GM11168 (cell line): Measurements from ENCODE around the gene OR52H1.
"Not testable (repeated sequence)": the region's sequence is repeated elsewhere in the genome, so short reads cannot be mapped to it uniquely, and the experiment has no call there.

ENCODE experiments used
- in situ Hi-C: fragments of 300-500 bp; cut with MboI; formaldehyde crosslinking; loops from one replicate; pipeline ENCODE4 v1.12.0; 2022; ENCODE audit warnings: low sequenced_read_pairs; ENCODE audit not compliant: unreplicated experiment

Gene OR52H1

DNA sequence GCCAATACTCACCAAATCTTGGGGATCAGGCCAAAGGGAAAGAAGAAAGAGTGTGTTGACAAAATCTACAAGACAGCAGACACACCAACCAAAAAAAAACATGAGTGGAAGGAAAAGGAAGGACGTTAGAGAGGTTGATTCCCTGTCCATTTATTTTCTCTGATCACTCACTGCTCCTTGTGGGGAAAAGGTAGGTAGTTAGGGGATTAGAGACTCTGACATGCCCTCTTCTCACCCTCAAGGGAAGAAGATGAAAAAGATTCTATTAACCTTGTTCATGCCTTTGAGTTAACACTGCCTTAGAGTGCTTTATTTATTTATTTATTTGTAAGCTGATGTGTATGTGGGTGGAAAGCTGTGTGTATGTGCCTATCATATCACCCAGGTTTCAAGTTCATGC lies at the start of gene OR52H1:
Gene OR52H1 (minus strand): TSS at position 101 of the 400 bp plus-strand sequence. CDS start 3,035 bp downstream, outside the sequence.
- in situ Hi-C loops, result no loop called here

DNA sequence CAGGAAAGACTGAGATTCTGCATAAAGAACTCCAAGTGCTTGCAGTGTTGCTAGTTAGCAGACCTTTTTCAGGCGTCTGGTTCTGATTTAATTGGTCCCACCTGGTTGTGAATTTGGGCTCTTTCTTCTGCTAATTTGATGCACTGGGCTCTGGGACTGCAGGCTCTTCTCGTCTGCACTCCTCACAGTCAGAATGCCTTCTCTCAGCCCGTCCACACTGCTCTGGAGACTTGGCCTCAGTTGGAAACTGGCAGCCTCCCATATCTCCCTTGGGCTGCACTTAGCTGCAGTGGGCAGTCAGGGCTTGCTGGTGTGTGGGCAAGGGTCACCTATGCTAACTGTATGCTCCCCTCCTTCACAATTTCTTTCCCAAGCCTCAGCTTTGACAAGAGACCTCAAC lies 49.6 kb upstream of the OR52H1 start:
- in situ Hi-C loops, result no loop called here

DNA sequence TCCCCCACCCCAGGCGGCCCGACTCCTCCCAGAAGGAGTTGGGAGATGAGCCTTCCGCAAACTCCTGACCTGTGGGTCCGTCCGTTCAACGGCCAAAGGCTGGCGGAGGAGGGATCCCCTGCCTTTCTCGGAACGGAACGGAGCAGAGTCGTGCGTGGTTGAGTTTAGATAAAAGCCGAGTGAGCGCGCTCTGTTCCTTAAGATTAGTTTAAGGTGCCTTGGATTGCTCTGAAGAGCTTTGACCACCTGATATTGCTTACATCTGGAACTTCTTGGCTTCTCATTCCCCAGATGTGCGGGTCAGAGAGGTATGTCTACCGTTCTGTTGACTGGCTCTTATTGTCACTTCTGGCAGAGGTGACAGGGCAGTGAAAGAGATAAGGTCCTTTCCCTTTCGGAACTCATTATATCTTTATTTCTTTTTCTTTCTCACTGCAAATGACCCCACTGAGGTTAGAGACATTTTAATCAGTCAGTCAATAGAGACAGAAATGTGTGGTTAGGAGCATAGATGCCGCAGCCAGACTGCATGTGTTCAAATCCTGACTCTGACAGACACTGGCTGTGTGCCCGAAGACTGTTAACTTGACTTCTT lies 48.4 kb upstream of the OR52H1 start, which contains the start of gene TRIM6:
Gene TRIM6 (plus strand): TSS at position 31 of the 595 bp plus-strand sequence. CDS start 261 bp downstream, at position 292.
- in situ Hi-C loops, result no loop called here

DNA sequence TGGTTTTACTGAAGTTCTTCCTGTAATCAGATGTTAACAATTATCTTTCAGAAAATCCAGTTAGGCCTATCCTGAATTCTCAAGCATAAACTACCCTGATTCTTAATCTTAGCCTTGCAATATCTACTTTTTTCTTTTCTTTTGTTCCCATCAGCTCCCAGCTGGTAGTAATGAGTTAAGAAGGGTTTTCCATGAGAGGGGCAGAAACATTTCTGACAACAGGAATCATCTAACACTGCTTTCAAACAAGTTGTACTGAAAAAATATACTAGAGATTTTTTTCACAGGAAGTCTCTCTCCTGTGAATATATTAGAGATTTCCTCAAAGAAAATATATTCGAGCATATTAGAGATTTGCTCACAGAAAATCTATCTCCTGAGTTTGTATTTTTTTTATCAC lies 44.8 kb upstream of the OR52H1 start:
- in situ Hi-C loops, result no loop called here

DNA sequence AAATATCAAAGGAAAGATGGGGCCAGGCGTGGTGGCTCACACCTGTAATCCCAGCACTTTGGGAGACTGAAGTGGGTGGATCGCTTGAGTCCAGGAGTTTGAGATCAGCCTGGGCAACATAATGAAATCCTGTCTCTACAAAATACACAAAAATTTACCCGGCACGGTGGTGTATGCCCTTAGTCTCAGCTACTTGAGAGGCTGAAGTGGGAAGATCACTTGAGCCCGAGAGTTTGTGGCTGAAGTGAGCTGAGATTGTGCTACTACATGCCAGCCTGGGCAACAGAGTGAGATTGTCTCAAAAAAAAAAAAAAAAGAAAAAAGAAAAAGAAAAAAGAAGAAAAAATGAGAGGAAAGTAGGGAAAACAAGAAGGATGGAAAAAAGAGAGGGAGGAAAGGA lies 44.3 kb upstream of the OR52H1 start:
- in situ Hi-C loops, result no loop called here

DNA sequence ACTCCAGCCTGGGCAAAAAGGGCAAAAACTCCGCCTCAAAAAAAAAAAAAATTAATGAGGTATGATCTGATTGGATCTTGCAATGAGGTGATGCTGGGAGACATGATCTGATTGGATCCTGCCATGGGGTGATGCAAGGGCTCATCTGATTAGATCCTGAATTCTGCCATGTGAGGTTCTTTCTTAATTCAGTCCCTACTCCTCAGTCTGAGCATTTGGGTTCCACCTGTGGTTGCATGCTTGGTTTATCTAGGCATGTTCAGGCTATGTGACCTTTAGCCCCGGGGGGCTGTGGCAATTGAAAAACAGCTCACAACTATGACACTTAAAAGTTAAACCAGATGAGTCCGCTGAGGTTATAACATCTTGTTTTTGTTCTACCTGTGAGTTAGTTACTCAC lies 43.3 kb upstream of the OR52H1 start:
- in situ Hi-C loops, result no loop called here

DNA sequence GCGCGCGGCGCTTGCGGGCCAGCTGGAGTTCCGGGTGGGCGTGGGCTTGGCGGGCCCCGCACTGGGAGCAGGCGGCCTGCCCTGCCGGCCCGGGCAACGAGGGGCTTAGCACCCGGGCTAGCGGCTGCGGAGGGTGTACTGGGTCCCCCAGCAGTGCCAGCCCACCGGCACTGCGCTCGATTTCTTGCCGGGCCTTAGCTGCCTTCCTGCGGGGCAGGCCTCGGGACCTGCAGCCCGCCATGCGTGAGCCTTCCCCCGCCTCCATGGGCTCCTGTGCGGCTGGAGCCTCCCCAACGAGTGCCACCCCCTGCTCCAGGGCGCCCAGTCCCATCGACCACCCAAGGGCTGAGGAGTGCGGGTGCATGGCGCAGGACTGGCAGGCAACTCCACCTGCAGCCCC lies 41.6 kb upstream of the OR52H1 start:
- in situ Hi-C loops, result not testable (repeated sequence)

DNA sequence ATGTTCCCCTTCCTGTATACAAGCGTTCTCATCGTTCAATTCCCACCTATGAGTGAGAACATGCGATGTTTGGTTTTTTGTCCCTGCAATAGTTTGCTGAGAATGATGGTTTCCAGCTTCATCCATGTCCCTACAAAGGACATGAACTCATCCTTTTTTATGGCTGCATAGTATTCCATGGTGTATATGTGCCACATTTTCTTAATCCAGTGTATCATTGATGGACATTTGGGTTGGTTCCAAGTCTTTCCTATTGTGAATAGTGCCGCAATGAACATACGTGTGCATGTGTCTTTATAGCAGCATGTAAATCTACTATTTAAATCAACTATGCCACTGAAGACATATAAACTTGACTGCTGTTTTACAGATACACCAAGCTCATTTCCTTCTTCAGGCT lies 36.1 kb upstream of the OR52H1 start:
- in situ Hi-C loops, result not testable (repeated sequence)

DNA sequence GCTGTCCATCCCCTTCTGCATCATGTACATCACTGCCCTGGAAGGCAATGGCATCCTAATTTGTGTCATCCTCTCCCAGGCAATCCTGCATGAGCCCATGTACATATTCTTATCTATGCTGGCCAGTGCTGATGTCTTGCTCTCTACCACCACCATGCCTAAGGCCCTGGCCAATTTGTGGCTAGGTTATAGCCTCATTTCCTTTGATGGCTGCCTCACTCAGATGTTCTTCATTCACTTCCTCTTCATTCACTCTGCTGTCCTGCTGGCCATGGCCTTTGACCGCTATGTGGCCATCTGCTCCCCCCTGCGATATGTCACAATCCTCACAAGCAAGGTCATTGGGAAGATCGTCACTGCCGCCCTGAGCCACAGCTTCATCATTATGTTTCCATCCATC lies 32.7 kb upstream of the OR52H1 start:
- in situ Hi-C loops, result no loop called here

DNA sequence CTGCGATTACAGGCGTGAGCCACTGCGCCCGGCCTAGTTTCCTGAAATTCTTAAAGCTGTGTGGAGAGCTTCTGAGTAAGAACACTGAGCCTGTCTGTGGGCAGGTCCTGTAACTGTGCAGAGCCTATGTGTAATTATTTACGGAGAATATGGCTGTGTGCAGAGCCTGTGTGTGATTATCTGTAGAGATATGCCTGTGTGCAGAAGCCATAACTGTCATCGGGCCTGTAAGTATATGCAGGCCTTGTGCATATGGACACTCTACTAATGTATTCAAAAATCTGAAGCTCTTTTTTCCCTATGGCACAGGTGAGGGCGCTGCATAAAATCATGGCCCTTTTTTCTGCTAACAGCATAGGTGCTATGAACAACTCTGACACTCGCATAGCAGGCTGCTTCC lies 32.2 kb upstream of the OR52H1 start, which contains the start of gene OR52B6:
Gene OR52B6 (plus strand): TSS at position 301 of the 400 bp plus-strand sequence. CDS start 0 bp downstream, at position 301.
- in situ Hi-C loops, result no loop called here

DNA sequence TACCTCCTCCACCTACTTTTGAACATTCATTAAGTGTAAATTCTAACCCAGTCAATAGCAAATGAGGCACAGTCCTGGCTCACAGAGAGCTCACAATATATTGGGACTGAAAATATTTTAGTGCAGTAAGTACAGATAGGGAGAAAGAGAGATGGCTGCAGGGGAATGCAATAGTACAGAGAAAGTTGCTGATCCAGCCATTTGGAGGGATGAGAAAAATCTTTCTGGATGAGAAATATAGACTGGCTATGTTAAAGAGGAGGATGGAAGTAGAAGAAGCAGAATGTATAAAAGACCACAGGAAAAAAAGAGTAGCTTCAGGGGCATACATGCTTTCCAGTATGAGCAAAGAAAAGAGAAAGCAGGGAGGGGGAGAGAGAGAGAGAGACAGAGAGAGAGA lies 28.8 kb upstream of the OR52H1 start:
- in situ Hi-C loops, result no loop called here

DNA sequence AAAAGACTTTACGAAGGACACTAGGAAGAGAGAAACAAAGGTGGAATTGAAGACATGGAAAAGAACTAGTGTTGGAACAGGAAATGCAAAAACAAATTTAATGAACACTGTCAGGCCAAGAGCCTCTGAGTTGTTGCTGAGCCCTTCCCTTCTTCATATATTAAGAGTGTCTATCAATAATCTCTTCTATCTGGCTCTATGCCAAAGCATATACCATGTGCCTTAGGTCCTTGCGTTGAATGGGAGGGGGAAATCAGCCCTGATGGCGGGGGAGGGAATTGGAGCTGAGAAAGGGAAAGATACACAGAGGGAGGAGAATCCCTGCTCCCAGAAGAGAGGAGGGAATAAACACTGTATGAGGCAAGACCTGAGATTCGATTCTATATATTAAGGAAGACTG lies 26.8 kb upstream of the OR52H1 start:
- in situ Hi-C loops, result no loop called here

DNA sequence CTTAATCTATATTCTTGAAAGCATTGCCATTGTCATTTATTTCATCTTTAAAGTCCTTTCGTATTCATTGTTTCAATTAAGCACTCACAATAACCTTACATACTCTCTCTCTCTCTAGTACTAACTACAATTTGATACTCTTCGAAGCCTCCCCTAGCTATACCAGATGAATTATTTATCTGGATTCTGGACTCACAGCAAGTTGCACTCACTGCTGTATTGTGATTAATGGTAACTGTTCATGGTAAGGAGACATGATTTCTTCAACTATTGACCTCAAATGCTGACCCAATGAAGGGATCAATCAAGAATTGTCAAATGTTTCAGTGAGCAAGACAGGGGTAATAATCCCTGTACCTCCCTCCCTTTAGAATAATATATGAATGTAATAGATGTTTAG lies 26.3 kb upstream of the OR52H1 start:
- in situ Hi-C loops, result no loop called here

DNA sequence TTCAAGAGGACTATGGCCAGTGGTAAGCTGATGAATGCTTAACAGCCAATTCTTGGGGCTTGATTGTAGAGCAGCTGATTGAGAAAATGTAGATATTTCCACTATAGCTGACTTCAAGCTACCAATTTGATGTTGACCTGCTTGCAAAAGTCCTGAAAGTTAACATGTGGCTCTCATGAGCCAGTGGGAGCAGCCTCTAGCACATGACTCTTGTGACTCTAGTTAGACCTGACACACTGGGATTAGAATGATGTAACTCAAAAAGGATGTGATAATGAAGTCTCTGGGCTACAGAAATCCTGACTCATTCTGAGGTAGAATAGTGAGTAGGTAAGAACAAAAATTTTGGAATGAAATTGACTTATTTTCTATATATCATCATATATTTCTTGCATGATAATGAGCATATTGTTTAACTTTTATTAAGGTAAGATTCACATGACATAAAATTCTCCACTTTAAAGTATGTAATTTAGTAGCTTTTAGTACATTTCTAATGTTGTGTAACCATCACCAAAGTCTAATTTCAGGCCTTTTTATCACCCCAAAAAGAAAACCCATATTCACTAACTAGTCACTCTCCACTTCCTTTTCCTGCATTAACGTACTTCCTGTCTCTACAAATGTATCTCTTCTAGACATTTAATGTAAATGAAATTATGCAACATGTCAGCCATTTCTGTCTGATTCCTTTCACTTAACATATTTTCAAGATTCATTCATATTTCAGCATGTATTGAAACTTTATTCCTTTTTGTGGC lies 16.1 kb upstream of the OR52H1 start:
- in situ Hi-C loops, result no loop called here

DNA sequence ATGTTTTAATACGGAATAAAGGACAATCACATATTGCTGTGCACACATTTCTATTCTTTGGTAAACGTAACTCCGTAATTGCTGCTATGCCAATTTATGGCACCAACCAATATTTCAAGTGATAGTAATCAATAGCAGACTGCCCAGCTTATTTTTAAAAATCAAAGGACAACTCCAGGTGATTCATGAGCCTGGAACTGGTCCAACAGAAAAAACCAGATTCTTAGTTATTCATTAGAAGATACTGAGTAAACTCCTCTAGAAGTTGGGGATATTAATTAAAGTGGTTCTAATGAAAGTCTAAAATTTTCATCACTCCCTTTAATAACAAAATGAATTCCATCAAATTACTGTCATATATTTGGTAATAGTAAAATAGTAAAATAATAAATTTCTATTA lies 9.4 kb upstream of the OR52H1 start:
- in situ Hi-C loops, result no loop called here

DNA sequence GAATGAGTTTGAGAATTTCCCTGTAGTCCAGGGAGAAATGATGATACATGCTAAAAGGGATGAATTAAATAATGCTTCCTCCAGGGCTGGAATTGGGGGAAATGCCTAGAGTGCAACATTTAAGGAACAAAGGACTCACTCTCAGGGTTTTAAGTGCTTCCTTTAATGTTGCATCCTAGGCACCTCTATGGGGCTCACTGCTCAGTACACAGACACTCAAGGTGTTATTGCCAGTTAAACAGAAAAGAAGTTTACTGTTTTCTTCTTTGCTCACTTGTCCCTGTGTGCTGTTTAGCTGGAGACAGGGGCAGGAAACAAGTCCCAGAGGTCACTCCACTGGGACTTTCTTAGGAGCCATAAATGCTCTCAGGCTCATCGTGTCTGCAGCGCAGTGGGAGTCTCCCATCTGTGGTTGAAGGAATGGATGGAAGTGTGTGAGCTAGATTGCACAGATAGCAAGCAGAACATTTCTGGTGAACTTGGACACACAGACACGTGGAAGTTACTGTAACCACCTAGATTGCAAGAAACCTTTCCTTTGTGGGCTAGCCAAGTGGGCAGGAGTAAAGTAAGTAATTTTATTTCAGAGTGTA lies 8.4 kb upstream of the OR52H1 start:
- in situ Hi-C loops, result no loop called here

DNA sequence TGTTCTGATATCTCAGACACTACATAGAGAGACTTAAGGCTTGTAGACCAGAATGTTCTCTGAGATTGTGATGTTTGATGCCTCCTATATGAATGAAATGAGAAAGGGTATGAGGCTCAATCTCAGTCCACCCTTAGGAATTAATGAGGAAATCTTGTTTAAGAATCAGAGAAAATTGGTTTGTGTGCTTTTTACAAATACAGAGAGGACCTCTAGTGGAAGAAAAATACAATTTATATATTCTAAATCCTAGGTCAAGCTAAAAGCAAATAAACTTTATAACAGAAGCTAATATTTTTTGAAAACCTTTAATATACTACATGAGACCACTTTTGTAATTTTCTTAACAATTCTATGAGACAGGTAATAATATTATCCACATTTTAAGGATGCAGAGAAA lies 5.0 kb upstream of the OR52H1 start:
- in situ Hi-C loops, result no loop called here

DNA sequence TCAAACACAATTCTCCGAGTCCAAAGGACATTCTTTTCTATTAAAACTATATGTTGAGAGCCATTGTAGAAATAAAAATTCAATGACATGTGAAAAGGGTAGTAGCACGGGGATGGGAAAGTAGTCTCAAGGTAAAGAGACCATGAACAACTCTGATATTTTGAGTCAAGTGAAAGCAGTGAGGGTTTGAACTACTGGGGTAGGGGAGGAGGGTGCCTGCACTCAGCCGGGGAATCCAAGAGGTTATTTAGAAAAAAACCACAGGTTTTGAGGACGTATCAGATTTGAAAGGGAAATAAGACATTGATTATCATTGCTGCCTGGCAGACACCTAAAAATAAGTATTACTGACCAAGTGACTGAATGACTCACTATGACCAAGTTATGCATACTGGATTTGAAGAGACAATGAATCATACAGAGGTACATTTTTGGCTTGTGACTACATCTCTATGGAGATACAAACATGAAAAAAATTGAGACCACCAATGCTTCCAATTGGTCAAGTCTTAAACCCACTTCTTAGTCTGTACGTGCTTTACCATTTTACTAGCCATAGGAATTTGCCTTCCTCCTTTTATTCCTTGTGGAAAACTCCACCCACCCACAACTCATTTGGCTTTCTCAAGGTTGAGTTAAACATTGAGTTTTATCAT lies 2.2 kb upstream of the OR52H1 start:
- in situ Hi-C loops, result no loop called here

DNA sequence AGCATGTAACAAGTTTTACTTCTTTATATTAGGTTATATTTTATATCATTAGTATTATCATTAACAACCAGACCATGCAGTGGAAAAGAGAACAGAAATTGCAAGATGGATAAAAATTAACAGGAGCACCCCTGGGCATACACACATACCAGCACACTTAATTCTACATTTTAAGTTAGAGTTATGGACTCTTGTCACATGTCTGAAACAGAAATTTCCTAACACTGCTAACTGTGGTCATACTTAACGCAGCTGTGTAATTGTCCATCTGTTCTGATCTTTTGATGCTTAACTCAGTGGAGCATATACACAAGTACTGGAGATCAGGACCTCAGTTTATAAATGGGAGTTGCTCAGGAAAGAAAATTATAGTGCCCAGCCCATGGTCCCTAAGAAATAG lies 358 bp downstream of the OR52H1 start:
- in situ Hi-C loops, result no loop called here

DNA sequence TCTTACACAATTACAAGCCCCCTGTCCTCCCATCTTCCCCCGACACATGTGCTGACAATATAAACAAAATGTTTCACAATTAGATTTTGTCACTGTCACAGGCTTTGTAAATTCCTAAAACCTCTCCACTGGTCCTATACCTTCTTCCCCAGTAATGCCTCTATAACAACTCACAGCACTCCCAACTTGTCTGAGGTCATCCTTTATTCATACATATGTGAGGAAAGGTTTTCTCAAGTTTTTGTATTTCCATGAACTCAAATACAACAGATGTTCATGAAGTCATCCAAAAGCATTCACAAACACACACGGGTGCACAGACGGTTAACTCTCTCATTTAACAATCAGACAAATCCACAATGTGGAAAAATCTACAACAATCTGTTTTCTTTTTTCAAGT lies 1.9 kb downstream of the OR52H1 start:
- in situ Hi-C loops, result no loop called here

DNA sequence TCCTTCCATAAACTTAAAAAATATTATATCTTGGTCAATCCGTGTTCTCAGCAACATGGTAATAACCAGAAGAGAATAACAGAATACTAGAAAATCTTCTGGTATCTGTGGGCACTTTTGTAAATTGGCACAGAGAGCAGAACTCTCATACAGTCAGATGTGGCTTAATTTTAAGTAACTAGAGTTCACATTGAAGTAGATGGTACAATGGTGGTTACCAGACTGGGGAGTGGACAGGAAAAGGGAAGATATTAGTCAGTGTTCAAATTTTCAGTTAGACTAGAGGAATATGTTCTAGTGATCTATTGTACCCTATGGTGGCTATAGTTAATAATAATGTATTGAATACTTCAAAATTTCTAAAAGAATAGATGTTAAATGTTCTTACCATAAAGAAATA lies 6.9 kb downstream of the OR52H1 start:
- in situ Hi-C loops, result no loop called here
